HepG2 (cell line): Measurements from ENCODE around the gene GDPGP1. TPM values are rescaled to one million over a fixed set of nuclear protein-coding genes. Genes with fewer than 3 reads are reported as not detected.
A peak's percentile ranks its signal among the peaks of the same experiment; 100 is the strongest.

Source experiments
- ATAC-seq: fragments of 200-7000 bp; cut with Tn5 transposase; 3 replicates; pipeline ENCODE4 v1.9.1; 2020; ENCODE audit warnings: mild to moderate bottlenecking, moderate library complexity
- BruUV-seq: library from RNA; stranded (reverse); fragments of 400-500 nt; replicated peaks from 2 replicates; lab custom pipeline; 2021; lab: Mats Ljungman, UMichigan
- CTCF ChIA-PET: fragments of 300-600 bp; formaldehyde crosslinking; extraction: SDS; loops from one replicate; lab custom pipeline; 2021; ENCODE audit warnings: low total read pairs, inconsistent platforms, low intra/inter-chr PET ratio; lab: Yijun Ruan, JAX
- POLR2A ChIA-PET: fragments of 350-600 bp; sonication (Branson Sonifier 250); formaldehyde crosslinking; loops from one replicate; lab custom pipeline; 2020; ENCODE audit warnings: antibody characterized with exemption, inconsistent platforms; lab: Yijun Ruan, JAX
- DNase-seq: peaks from one replicate; pipeline ENCODE4 v3.0.0-alpha.2; 2015; ENCODE audit warnings: low spot score
- FAIRE-seq: peaks from 3 replicates; lab custom pipeline; 2011; peaks lifted over from hg19 to GRCh38; lab: Jason Lieb, UNC
- H2AFZ ChIP-seq: one replicate; pipeline ENCODE4 v1.6.1; 2011; ENCODE audit warnings: low read length, inconsistent platforms
- H3K27ac ChIP-seq: fragments of 300-600 bp; 3 replicates; pipeline ENCODE4 v1.8.0; 2011; ENCODE audit warnings: mixed run types, mild to moderate bottlenecking, mixed read lengths, low read length, inconsistent platforms; ENCODE audit not compliant: insufficient read depth; ENCODE audit errors: extremely low read length
- H3K27me3 ChIP-seq, 2 experiments: fragments of 200-600 bp in 1 of 2; 2 replicates in 1 of 2; 3 replicates in 1 of 2; pipeline versions ENCODE4 v1.6.0 to v1.8.0; 2011; ENCODE audit warnings: low read length in 2 of 2, mild to moderate bottlenecking in 2 of 2, moderate library complexity in 2 of 2, inconsistent platforms in 1 of 2; ENCODE audit not compliant: insufficient read depth in 2 of 2, control insufficient read depth in 1 of 2
- H3K36me3 ChIP-seq, 2 experiments: fragments of 200-600 bp in 1 of 2; replicated peaks in 1 of 2; 2 replicates in 1 of 2; 3 replicates in 1 of 2; pipeline versions ENCODE4 v1.5.1 to v1.8.0; 2011; ENCODE audit warnings: low read length in 2 of 2, inconsistent platforms in 1 of 2; ENCODE audit not compliant: insufficient read depth in 2 of 2, control insufficient read depth in 1 of 2
- H3K4me1 ChIP-seq: 2 replicates; pipeline ENCODE4 v1.5.1; 2012; ENCODE audit warnings: low read length, inconsistent platforms; ENCODE audit not compliant: insufficient read depth
- H3K4me2 ChIP-seq: 2 replicates; pipeline ENCODE4 v1.6.0; 2011; ENCODE audit warnings: low read depth, low read length, inconsistent platforms
- H3K4me3 ChIP-seq, 3 experiments: fragments of 200-600 bp in 1 of 3; sonication (generic), shearing (Covaris generic) in 1 of 3; replicated peaks in 1 of 3; 2 replicates each; pipeline ENCODE4 v1.5.1; 2011 to 2016; ENCODE audit warnings: low read length in 3 of 3, inconsistent platforms in 2 of 3, low read depth in 2 of 3, mild to moderate bottlenecking in 2 of 3, control low read depth in 1 of 3, mixed read lengths in 1 of 3; ENCODE audit not compliant: insufficient read depth in 1 of 3
- H3K79me2 ChIP-seq: one replicate; pipeline ENCODE4 v1.6.1; 2011; ENCODE audit warnings: low read length, inconsistent platforms; ENCODE audit not compliant: insufficient read depth
- H3K9ac ChIP-seq: 2 replicates; pipeline ENCODE4 v1.6.0; 2011; ENCODE audit warnings: mild to moderate bottlenecking, low read depth, low read length, inconsistent platforms; ENCODE audit not compliant: insufficient read depth
- H3K9me3 ChIP-seq: 2 replicates; pipeline ENCODE4 v1.5.1; 2012; ENCODE audit warnings: mild to moderate bottlenecking, low read length
- H4K20me1 ChIP-seq: 2 replicates; pipeline ENCODE4 v1.6.0; 2011; ENCODE audit warnings: inconsistent platforms, mild to moderate bottlenecking, low read length, moderate library complexity; ENCODE audit not compliant: insufficient read depth
- ARNT2 ChIP-seq: sonication (generic); formaldehyde crosslinking; IDR thresholded peaks from 2 replicates; pipeline ENCODE4 v1.8.0; 2022; ENCODE audit warnings: mild to moderate bottlenecking, low read depth, missing genetic modification reagents, moderate library complexity
- NFE2 ChIP-seq: sonication (generic); formaldehyde crosslinking; IDR thresholded peaks from 2 replicates; pipeline ENCODE4 v1.4.0; 2020; ENCODE audit warnings: missing genetic modification reagents
- SKIL ChIP-seq: sonication (generic); formaldehyde crosslinking; IDR thresholded peaks from 2 replicates; pipeline ENCODE4 v1.8.0; 2022; ENCODE audit warnings: missing genetic modification reagents, mild to moderate bottlenecking, moderate library complexity, borderline replicate concordance
- TFE3 ChIP-seq: IDR thresholded peaks from 2 replicates; pipeline ENCODE4 v1.6.1; 2016
- TOPORS ChIP-seq: sonication (generic); formaldehyde crosslinking; IDR thresholded peaks from 2 replicates; pipeline ENCODE4 v1.8.0; 2023; ENCODE audit warnings: mild to moderate bottlenecking, missing genetic modification reagents
- ZNF10 ChIP-seq: sonication (generic); formaldehyde crosslinking; IDR thresholded peaks from 2 replicates; pipeline ENCODE4 v1.4.0; 2020; ENCODE audit warnings: mild to moderate bottlenecking, low read depth, missing genetic modification reagents, borderline replicate concordance
- ZNF512 ChIP-seq: sonication (generic); formaldehyde crosslinking; IDR thresholded peaks from 2 replicates; pipeline ENCODE4 v1.4.0; 2020; ENCODE audit warnings: mild to moderate bottlenecking, missing genetic modification reagents
- ZSCAN25 ChIP-seq: sonication (generic); formaldehyde crosslinking; IDR thresholded peaks from 2 replicates; pipeline ENCODE4 v1.8.0; 2022; ENCODE audit warnings: mild to moderate bottlenecking, missing genetic modification reagents
- WGBS: methylation state at CpG from one replicate; pipeline ENCODE4 v1.1.6; 2017; ENCODE audit warnings: low lambda C conversion rate; 5-methylcytosine and 5-hydroxymethylcytosine counted together
- in situ Hi-C: cut with HindIII; loops from 2 replicates; pipeline ENCODE4 v1.10.0; 2017; ENCODE audit warnings: low pct_unique_long_range_greater_than_20kb; ENCODE audit not compliant: extremely low pct_ligation_motif_present
- intact Hi-C: fragments of 100-400 bp; cut with micrococcal nuclease; formaldehyde crosslinking; loops from one replicate; pipeline ENCODE4 v1.10.0; 2022; ENCODE audit not compliant: unreplicated experiment
- polyA plus RNA-seq, 8 experiments: library from polyadenylated mRNA; depleted of rRNA in 3 of 8; stranded (reverse) in 7 of 8; unstranded in 1 of 8; fragments of >200 nt; fragmentation: Illumina TruSeq in 4 of 8; extraction: Trizol in 4 of 8; gene quantifications; 2 replicates each; pipeline versions ENCODE4 v1.2.1 to v1.2.3, GENCODE V29; 2011 to 2016; ENCODE audit warnings: low read depth in 4 of 8, missing spikeins in 1 of 8, mixed read lengths in 1 of 8; ENCODE audit not compliant: insufficient read depth in 1 of 8
- total RNA-seq, 5 experiments: library from RNA; depleted of rRNA; stranded (reverse); fragments of >200 nt; fragmentation: Illumina TruSeq; extraction: Trizol; gene quantifications; 2 replicates each; pipeline ENCODE4 v1.2.3, GENCODE V29; 2016; ENCODE audit warnings: low read depth in 1 of 5

The GDPGP1 gene
- total and polyA plus RNA-seq, 2 of the 13 experiments (the other 11 are each of a cell fraction or from before 2014, with no cell fraction given), result 1.5 to 4.3 TPM

GRCh38 chr15:90202929-90203328, 31.1 kb upstream of the GDPGP1 start:
- no peak for ATAC-seq
- BruUV-seq, result no TSS peak
- intact Hi-C loops, result no loop called here
- H2AFZ ChIP-seq, result no peak overlapping the region
- no peaks in the 10 kb centered on the region for H3K27me3 ChIP-seq
- 0 out of 2 replicates have a peak overlapping the region, but pooled peaks have one; percentile 72 for H3K9ac ChIP-seq
- DNase-seq, result no peak
- FAIRE-seq, result no peak
- H3K9me3 ChIP-seq, result no peaks in the 10 kb centered on the region
- peaks cover 6% of the 10 kb centered on the region for H3K79me2 ChIP-seq
- in situ Hi-C loops, result no loop called here
- WGBS, result 98% methylated on average over 4 of the region's 4 CpGs
- H3K4me2 ChIP-seq, result peak overlapping the region; percentile 87
- CTCF ChIA-PET, result no interaction called here
- peak overlapping the region in 2 of 3 experiments; percentile 85 to 95; a peak in 2 of 6 replicates for H3K4me3 ChIP-seq
- no peak overlapping the region for H3K27ac ChIP-seq
- TF ChIP-seq SKIL, result no peak
- no peak for TF ChIP-seq ZNF512 (CRISPR knock-in tag)
- 0 out of 2 replicates have a peak, but pooled peaks have one; percentile 16 for TF ChIP-seq TOPORS (CRISPR knock-in tag)
- no peak for TF ChIP-seq ARNT2
- TF ChIP-seq TFE3 (CRISPR knock-in tag), result no peak
- TF ChIP-seq NFE2, result no peak
- no peak for TF ChIP-seq ZSCAN25 (CRISPR knock-in tag)
- no peak for TF ChIP-seq ZNF10
- TF ChIP-seq, all 625 proteins: peak for 1
- H3K36me3 ChIP-seq, result peaks cover 2% of the 10 kb centered on the region in 2 experiments; a peak in 2 of 5 replicates
- POLR2A ChIA-PET, result interaction anchor here (2.4 to 4.0 kb wide), 2 partner anchors 11 to 46 kb away, joined by 8 to 55 read pairs; partner anchors contain the start of gene TTLL13
- peaks cover 31% of the 10 kb centered on the region for H3K4me1 ChIP-seq
- H4K20me1 ChIP-seq, result peaks cover 6% of the 10 kb centered on the region; the same call in 1 of the 2 replicates
